Keratinocyte (primary cell): Measurements from ENCODE around the gene RAB43. TPM values are rescaled to one million over a fixed set of nuclear protein-coding genes. Genes with fewer than 3 reads are reported as not detected.

ENCODE experiments used
- DNase-seq: peaks from one replicate; pipeline ENCODE4 v3.0.0-alpha.2; 2011; ENCODE audit warnings: low read depth, missing footprints, low spot score
- FAIRE-seq: peaks from 2 replicates; lab custom pipeline; 2011; peaks lifted over from hg19 to GRCh38; lab: Jason Lieb, UNC
- H2AFZ ChIP-seq: 2 replicates; pipeline ENCODE4 v1.6.0; 2012; ENCODE audit warnings: low read length, control low read depth, inconsistent platforms; ENCODE audit not compliant: control insufficient read depth
- H3K27ac ChIP-seq: 2 replicates; pipeline ENCODE4 v1.5.1; 2011; ENCODE audit warnings: low read length; ENCODE audit not compliant: control insufficient read depth, insufficient read depth
- H3K27me3 ChIP-seq: 3 replicates; pipeline ENCODE4 v1.6.0; 2011; ENCODE audit warnings: low read length; ENCODE audit not compliant: control insufficient read depth, insufficient read depth; ENCODE audit errors: extremely low read depth
- H3K36me3 ChIP-seq, 2 experiments: 2 replicates in 1 of 2; 3 replicates in 1 of 2; pipeline ENCODE4 v1.5.1; 2011; ENCODE audit warnings: low read length in 2 of 2, mild to moderate bottlenecking in 1 of 2; ENCODE audit not compliant: control insufficient read depth in 2 of 2, insufficient read depth in 2 of 2; ENCODE audit errors: extremely low read depth in 1 of 2
- H3K4me1 ChIP-seq: 3 replicates; pipeline ENCODE4 v1.5.1; 2011; ENCODE audit warnings: low read length; ENCODE audit not compliant: control insufficient read depth, insufficient read depth; ENCODE audit errors: extremely low read depth
- H3K4me2 ChIP-seq: 3 replicates; pipeline ENCODE4 v1.6.0; 2011; ENCODE audit warnings: low read depth, low read length; ENCODE audit not compliant: control insufficient read depth, insufficient read depth; ENCODE audit errors: extremely low read depth
- H3K4me3 ChIP-seq, 3 experiments: fragments of 200-600 bp in 1 of 3; sonication (generic) in 1 of 3; 2 replicates in 2 of 3; 3 replicates in 1 of 3; pipeline ENCODE4 v1.5.1; 2011 to 2016; ENCODE audit warnings: low read length in 3 of 3, mild to moderate bottlenecking in 3 of 3, control low read depth in 2 of 3, inconsistent platforms in 1 of 3, low read depth in 1 of 3, mixed read lengths in 1 of 3, mixed run types in 1 of 3, moderate library complexity in 1 of 3; ENCODE audit not compliant: control insufficient read depth in 2 of 3, insufficient read depth in 2 of 3; ENCODE audit errors: extremely low read depth in 1 of 3
- H3K79me2 ChIP-seq: 2 replicates; pipeline ENCODE4 v1.6.0; 2012; ENCODE audit warnings: low read length; ENCODE audit not compliant: control insufficient read depth, insufficient read depth
- H3K9ac ChIP-seq: 3 replicates; pipeline ENCODE4 v1.6.0; 2011; ENCODE audit warnings: low read length; ENCODE audit not compliant: control insufficient read depth, insufficient read depth; ENCODE audit errors: extremely low read depth
- H3K9me1 ChIP-seq: 3 replicates; pipeline ENCODE4 v1.6.0; 2011; ENCODE audit warnings: low read length; ENCODE audit not compliant: control insufficient read depth, insufficient read depth; ENCODE audit errors: extremely low read depth
- H3K9me3 ChIP-seq: 2 replicates; pipeline ENCODE4 v1.5.1; 2012; ENCODE audit warnings: low read depth, low read length; ENCODE audit not compliant: control insufficient read depth
- H4K20me1 ChIP-seq: 3 replicates; pipeline ENCODE4 v1.6.0; 2011; ENCODE audit warnings: low read length; ENCODE audit not compliant: control insufficient read depth, insufficient read depth; ENCODE audit errors: extremely low read depth
- CTCF ChIP-seq, 3 experiments: IDR thresholded peaks in 1 of 3; conservative IDR thresholded peaks in 1 of 3; optimal IDR thresholded peaks in 1 of 3; 2 replicates in 2 of 3; 3 replicates in 1 of 3; pipeline versions ENCODE3 to v1.5.1; 2011; ENCODE audit warnings: low read length in 3 of 3, mild to moderate bottlenecking in 3 of 3, moderate library complexity in 2 of 3, control low read depth in 1 of 3, inconsistent platforms in 1 of 3; ENCODE audit not compliant: insufficient read depth in 2 of 3; ENCODE audit errors: extremely low read depth in 1 of 3
- EZH2 ChIP-seq: IDR thresholded peaks from one replicate; pipeline ENCODE4 v1.6.1; 2012; ENCODE audit warnings: inconsistent platforms, mild to moderate bottlenecking, low read length, moderate library complexity
- dilution Hi-C: fragments of 300-500 bp; cut with MboI; formaldehyde crosslinking; loops from one replicate; pipeline ENCODE4 v1.7.0; 2020; ENCODE audit warnings: low sequenced_read_pairs; ENCODE audit not compliant: extremely low pct_ligation_motif_present
- polyA plus RNA-seq, 5 experiments: library from polyadenylated mRNA; depleted of rRNA in 3 of 5; stranded (reverse) in 3 of 5; stranded (forward) in 1 of 5; unstranded in 1 of 5; fragments of >200 nt; gene quantifications; 1 replicate in 1 of 5; 2 replicates in 3 of 5; 3 replicates in 1 of 5; pipeline versions ENCODE4 v1.2.1 to v1.2.3, GENCODE V29; 2011 to 2012; ENCODE audit warnings: missing spikeins in 2 of 5, low read depth in 1 of 5, low replicate concordance in 1 of 5

Gene RAB43
- polyA plus RNA-seq, 1 donor (not counting 4 experiments of a cell fraction or from before 2014, with no cell fraction given), result 8.1 TPM

DNA sequence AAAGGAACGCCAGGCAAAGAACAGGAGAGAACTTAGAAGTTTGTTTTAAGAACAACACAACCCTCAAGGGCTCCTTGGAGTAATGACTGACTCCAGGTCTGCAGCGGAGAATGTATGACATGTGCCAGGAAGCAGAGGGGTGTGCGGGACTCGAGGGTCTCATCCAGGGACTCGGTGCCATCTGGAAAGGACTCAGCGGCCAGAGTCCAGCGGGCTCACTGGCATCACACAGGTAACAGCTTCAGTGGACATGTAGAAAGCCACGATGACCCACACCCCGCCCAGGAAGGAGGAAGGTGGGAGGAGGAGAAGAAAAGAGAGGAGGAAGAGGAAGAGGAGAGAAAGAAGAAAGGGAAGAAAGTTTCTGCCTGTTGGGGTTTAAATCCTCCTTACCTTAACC, 39.6 kb downstream of the RAB43 start:
- dilution Hi-C loops, result no loop called here
- H3K9me1 ChIP-seq, result no peaks in the 10 kb centered on the region
- TF ChIP-seq EZH2 (no peak), CTCF (optimal IDR thresholded peaks at IDR 0.05 in 1 of 3, IDR thresholded peaks at IDR 0.05 in 1 of 3, conservative IDR thresholded peaks at IDR 0.05 in 1 of 3; ENCODE audit: extremely low read depth in 1 of 3, insufficient read depth in 2 of 3, low read length in 3 of 3) (no peak)
- no peak overlapping the region for H3K9ac ChIP-seq
- no peak overlapping the region for H3K4me3 ChIP-seq
- H3K27me3 ChIP-seq, result no peaks in the 10 kb centered on the region
- H2AFZ ChIP-seq, result no peak overlapping the region
- H3K36me3 ChIP-seq, result no peaks in the 10 kb centered on the region
- peaks cover under 1% of the 10 kb centered on the region for H3K4me1 ChIP-seq
- no peak for DNase-seq
- FAIRE-seq, result no peak
- H3K27ac ChIP-seq, result no peak overlapping the region
- H3K79me2 ChIP-seq, result no peaks in the 10 kb centered on the region
- no peaks in the 10 kb centered on the region for H3K9me3 ChIP-seq
- H3K4me2 ChIP-seq, result no peak overlapping the region
- H4K20me1 ChIP-seq, result no peaks in the 10 kb centered on the region

- H3K9ac ChIP-seq, result no peak overlapping the region
- H3K27ac ChIP-seq, result no peak overlapping the region
- no peaks in the 10 kb centered on the region for H3K36me3 ChIP-seq
- TF ChIP-seq CTCF (optimal IDR thresholded peaks at IDR 0.05 in 1 of 3, IDR thresholded peaks at IDR 0.05 in 1 of 3, conservative IDR thresholded peaks at IDR 0.05 in 1 of 3; ENCODE audit: extremely low read depth in 1 of 3, insufficient read depth in 2 of 3, low read length in 3 of 3) (no peak), EZH2 (no peak)
- no peaks in the 10 kb centered on the region for H3K27me3 ChIP-seq
- dilution Hi-C loops, result no loop called here
- H2AFZ ChIP-seq, result no peak overlapping the region
- H3K9me1 ChIP-seq, result no peaks in the 10 kb centered on the region
- no peaks in the 10 kb centered on the region for H3K9me3 ChIP-seq
- no peak overlapping the region for H3K4me2 ChIP-seq
- no peak for DNase-seq
- no peaks in the 10 kb centered on the region for H3K4me1 ChIP-seq
- no peak for FAIRE-seq
- H3K79me2 ChIP-seq, result no peaks in the 10 kb centered on the region
- H3K4me3 ChIP-seq, result no peak overlapping the region
- H4K20me1 ChIP-seq, result no peaks in the 10 kb centered on the region
These were observed 40.1 kb downstream of the RAB43 start for GRCh38 chr3:129081503-129081902.
